GM19468 (cell line): ENCODE results near the gene ZNF782.
"Not testable (repeated sequence)": the region's sequence is repeated elsewhere in the genome, so short reads cannot be mapped to it uniquely, and the experiment has no call there.

Source experiments
- ATAC-seq: cut with Tn5 transposase; IDR thresholded peaks from one replicate; pipeline ENCODE4 v1.9.1; 2021; ENCODE audit warnings: mild to moderate bottlenecking, moderate library complexity, moderate number of reproducible peaks; ENCODE audit not compliant: unreplicated experiment; ENCODE audit errors: extremely low read depth

ZNF782 gene

GRCh38 chr9:96853781-96854650 is at the start of gene ZNF782:
Gene ZNF782, minus strand, starts transcription at chr9:96854514. Its CDS starts 2,553 bp downstream, at chr9:96851961.
- peak; percentile 53 for ATAC-seq

GRCh38 chr9:96900010-96900409 is 45.7 kb upstream of the ZNF782 start:
- not testable (repeated sequence) for ATAC-seq

GRCh38 chr9:96892131-96892530 is 37.8 kb upstream of the ZNF782 start:
- ATAC-seq: no peak

- ATAC-seq: no peak
Observed at GRCh38 chr9:96888591-96888990, 34.3 kb upstream of the ZNF782 start.

- ATAC-seq: no peak
Observed at GRCh38 chr9:96885424-96885823, 31.1 kb upstream of the ZNF782 start.

- no peak for ATAC-seq
Observed at GRCh38 chr9:96884443-96884842, 30.1 kb upstream of the ZNF782 start.

- no peak for ATAC-seq
Observed at GRCh38 chr9:96883922-96884321, 29.6 kb upstream of the ZNF782 start.

GRCh38 chr9:96877269-96877668 is 23.0 kb upstream of the ZNF782 start:
- ATAC-seq: no peak

- peak; percentile 26 for ATAC-seq
Observed at GRCh38 chr9:96875461-96876142, 21.3 kb upstream of the ZNF782 start.

GRCh38 chr9:96874947-96875460 is 20.7 kb upstream of the ZNF782 start:
- no peak for ATAC-seq

- ATAC-seq: no peak
Observed at GRCh38 chr9:96874201-96874785, 20.0 kb upstream of the ZNF782 start.

- no peak for ATAC-seq
Observed at GRCh38 chr9:96871176-96871575, 16.9 kb upstream of the ZNF782 start.

GRCh38 chr9:96868709-96869108 is 14.4 kb upstream of the ZNF782 start:
- no peak for ATAC-seq

- no peak for ATAC-seq
Observed at GRCh38 chr9:96867079-96867804, 12.9 kb upstream of the ZNF782 start.

GRCh38 chr9:96865240-96865639 is 10.9 kb upstream of the ZNF782 start:
- not testable (repeated sequence) for ATAC-seq

GRCh38 chr9:96859461-96860198 is 5.3 kb upstream of the ZNF782 start:
- ATAC-seq: no peak

GRCh38 chr9:96858670-96859069 is 4.4 kb upstream of the ZNF782 start:
- no peak for ATAC-seq

- ATAC-seq: no peak
Observed at GRCh38 chr9:96858018-96858573, 3.8 kb upstream of the ZNF782 start.
